ENCODE results near the gene WWTR1.

Gene WWTR1

DNA sequence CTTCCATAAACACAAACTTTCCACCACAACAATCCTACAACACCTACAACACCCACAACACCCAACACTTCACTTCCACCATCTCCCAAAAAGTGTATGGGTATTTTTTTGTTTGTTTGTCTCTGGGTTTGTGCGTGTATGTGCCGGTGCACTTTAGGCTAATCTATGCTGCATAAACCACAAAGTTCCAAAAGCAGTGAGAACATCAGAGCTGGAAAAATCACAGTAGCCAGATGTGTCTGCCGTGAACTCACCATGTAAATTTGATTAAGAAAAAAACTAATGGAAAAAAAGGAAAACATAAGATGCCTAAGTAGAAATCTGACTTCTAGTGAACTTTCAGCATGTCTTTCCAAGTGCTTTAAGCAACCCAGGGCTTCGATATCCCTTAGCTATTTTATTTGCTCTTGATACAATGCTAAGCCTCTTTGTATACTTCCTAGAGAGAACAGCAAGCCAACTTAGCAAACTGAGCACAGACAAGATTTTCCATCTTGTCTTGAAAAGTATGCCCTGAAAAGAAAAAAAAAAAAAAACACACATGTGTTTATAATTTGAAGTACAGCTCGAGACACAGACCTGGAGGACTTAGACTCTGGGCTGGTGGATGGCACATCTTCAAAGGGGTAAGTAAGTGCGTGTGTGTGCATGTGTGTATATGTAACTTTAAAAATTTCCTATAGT, 91.4 kb downstream of the WWTR1 start:
- Histone ChIP-seq H3K4me3 (replicated peaks; ENCODE audit: insufficient read depth, low read length) (no peak overlapping the region), H3K27me3 (ENCODE audit: insufficient read depth, poor library complexity, severe bottlenecking) (no peaks in the 10 kb centered on the region), H3K27ac (replicated peaks) (no peak overlapping the region)
- TF ChIP-seq, protein P1, sequence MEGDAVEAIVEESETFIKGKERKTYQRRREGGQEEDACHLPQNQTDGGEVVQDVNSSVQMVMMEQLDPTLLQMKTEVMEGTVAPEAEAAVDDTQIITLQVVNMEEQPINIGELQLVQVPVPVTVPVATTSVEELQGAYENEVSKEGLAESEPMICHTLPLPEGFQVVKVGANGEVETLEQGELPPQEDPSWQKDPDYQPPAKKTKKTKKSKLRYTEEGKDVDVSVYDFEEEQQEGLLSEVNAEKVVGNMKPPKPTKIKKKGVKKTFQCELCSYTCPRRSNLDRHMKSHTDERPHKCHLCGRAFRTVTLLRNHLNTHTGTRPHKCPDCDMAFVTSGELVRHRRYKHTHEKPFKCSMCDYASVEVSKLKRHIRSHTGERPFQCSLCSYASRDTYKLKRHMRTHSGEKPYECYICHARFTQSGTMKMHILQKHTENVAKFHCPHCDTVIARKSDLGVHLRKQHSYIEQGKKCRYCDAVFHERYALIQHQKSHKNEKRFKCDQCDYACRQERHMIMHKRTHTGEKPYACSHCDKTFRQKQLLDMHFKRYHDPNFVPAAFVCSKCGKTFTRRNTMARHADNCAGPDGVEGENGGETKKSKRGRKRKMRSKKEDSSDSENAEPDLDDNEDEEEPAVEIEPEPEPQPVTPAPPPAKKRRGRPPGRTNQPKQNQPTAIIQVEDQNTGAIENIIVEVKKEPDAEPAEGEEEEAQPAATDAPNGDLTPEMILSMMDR (IDR thresholded peaks at IDR 0.05; ENCODE audit: insufficient read depth, low read length): no peak
- TF ChIP-seq POLR2AphosphoS5 (IDR thresholded peaks at IDR 0.05; ENCODE audit: low read depth) (no peak), SPI1 (IDR thresholded peaks at IDR 0.05; ENCODE audit: borderline replicate concordance, low read depth) (no peak), GABPA (IDR thresholded peaks at IDR 0.05; ENCODE audit: low read depth) (no peak)
- TF ChIP-seq, protein P2, sequence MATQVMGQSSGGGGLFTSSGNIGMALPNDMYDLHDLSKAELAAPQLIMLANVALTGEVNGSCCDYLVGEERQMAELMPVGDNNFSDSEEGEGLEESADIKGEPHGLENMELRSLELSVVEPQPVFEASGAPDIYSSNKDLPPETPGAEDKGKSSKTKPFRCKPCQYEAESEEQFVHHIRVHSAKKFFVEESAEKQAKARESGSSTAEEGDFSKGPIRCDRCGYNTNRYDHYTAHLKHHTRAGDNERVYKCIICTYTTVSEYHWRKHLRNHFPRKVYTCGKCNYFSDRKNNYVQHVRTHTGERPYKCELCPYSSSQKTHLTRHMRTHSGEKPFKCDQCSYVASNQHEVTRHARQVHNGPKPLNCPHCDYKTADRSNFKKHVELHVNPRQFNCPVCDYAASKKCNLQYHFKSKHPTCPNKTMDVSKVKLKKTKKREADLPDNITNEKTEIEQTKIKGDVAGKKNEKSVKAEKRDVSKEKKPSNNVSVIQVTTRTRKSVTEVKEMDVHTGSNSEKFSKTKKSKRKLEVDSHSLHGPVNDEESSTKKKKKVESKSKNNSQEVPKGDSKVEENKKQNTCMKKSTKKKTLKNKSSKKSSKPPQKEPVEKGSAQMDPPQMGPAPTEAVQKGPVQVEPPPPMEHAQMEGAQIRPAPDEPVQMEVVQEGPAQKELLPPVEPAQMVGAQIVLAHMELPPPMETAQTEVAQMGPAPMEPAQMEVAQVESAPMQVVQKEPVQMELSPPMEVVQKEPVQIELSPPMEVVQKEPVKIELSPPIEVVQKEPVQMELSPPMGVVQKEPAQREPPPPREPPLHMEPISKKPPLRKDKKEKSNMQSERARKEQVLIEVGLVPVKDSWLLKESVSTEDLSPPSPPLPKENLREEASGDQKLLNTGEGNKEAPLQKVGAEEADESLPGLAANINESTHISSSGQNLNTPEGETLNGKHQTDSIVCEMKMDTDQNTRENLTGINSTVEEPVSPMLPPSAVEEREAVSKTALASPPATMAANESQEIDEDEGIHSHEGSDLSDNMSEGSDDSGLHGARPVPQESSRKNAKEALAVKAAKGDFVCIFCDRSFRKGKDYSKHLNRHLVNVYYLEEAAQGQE (IDR thresholded peaks at IDR 0.05; ENCODE audit: insufficient replicate concordance, low read depth): no peak
- DNase-seq (ENCODE audit: low read depth in 1 of 2, low spot score in 1 of 2): no peak

DNA sequence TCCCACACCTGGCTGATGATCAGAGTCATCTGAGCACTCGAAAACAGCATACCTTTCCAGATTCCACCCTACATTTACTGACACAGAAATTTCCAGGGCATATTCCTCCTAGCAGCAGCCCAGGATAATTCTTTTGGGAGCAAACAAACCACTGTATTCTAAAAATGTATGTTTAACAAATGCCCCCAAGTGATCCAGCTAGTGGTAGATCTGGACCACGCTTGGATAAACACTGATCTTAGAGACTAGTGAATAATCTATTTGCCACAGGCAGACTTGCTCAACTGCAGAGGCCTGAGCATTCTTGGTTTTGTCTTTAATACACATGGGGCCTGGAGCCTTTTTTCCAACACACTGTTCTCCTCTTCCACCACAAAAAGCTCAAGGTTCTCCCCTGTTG, 93.7 kb downstream of the WWTR1 start:
- Histone ChIP-seq H3K27ac (replicated peaks) (no peak overlapping the region), H3K27me3 (ENCODE audit: insufficient read depth, poor library complexity, severe bottlenecking) (peaks cover 5% of the 10 kb centered on the region), H3K4me3 (replicated peaks; ENCODE audit: insufficient read depth, low read length) (no peak overlapping the region)
- no peak for DNase-seq (ENCODE audit: low read depth in 1 of 2, low spot score in 1 of 2)
- TF ChIP-seq POLR2AphosphoS5 (IDR thresholded peaks at IDR 0.05; ENCODE audit: low read depth) (no peak), SPI1 (IDR thresholded peaks at IDR 0.05; ENCODE audit: borderline replicate concordance, low read depth) (no peak), GABPA (IDR thresholded peaks at IDR 0.05; ENCODE audit: low read depth) (no peak)
- TF ChIP-seq, protein P1 (IDR thresholded peaks at IDR 0.05; ENCODE audit: insufficient read depth, low read length): no peak
- TF ChIP-seq, protein P2 (IDR thresholded peaks at IDR 0.05; ENCODE audit: insufficient replicate concordance, low read depth): no peak

DNA sequence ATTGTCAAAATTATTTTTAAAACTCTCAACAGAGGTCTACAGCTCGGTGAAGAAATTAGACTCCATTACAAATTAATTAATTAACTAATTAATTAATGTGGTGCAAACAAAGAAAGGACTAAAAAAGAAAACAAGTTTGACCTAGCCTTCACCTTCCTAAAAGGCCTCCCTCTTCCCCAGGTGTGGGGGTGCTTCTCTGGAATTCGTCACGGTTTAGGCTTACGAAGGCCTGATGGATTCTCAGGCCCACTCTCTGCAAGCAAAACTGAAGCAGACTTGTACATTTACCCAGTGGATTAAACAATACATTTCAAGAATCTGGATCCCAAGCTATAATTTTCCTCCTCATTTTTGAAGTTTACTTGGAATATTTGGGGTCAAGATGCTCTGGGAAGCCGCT, 94.7 kb downstream of the WWTR1 start:
- peaks cover 5% of the 10 kb centered on the region for H3K27me3 ChIP-seq (ENCODE audit: insufficient read depth, poor library complexity, severe bottlenecking)
- H3K4me3 ChIP-seq (replicated peaks; ENCODE audit: insufficient read depth, low read length): no peak overlapping the region
- TF ChIP-seq, protein P2 (IDR thresholded peaks at IDR 0.05; ENCODE audit: insufficient replicate concordance, low read depth): no peak
- no peak for TF ChIP-seq POLR2AphosphoS5 (IDR thresholded peaks at IDR 0.05; ENCODE audit: low read depth)
- no peak for TF ChIP-seq GABPA (IDR thresholded peaks at IDR 0.05; ENCODE audit: low read depth)
- TF ChIP-seq, protein P1 (IDR thresholded peaks at IDR 0.05; ENCODE audit: insufficient read depth, low read length): no peak
- TF ChIP-seq SPI1 (IDR thresholded peaks at IDR 0.05; ENCODE audit: borderline replicate concordance, low read depth): no peak
- DNase-seq (ENCODE audit: low read depth in 1 of 2, low spot score in 1 of 2): no peak
- H3K27ac ChIP-seq (replicated peaks): no peak overlapping the region

Measured in HL-60 (cell line).